Parietal lobe (tissue), 1 donor: ENCODE data around the gene ATP7B. TPM values are rescaled to one million over a fixed set of nuclear protein-coding genes. Genes with fewer than 3 reads are reported as not detected.

Experiments used
- total RNA-seq: library from RNA; depleted of rRNA; stranded (reverse); fragments of >200 nt; gene quantifications from one replicate; pipeline ENCODE4 v1.2.3, GENCODE V29; 2014

The ATP7B gene
- 32.2 TPM for total RNA-seq

DNA sequence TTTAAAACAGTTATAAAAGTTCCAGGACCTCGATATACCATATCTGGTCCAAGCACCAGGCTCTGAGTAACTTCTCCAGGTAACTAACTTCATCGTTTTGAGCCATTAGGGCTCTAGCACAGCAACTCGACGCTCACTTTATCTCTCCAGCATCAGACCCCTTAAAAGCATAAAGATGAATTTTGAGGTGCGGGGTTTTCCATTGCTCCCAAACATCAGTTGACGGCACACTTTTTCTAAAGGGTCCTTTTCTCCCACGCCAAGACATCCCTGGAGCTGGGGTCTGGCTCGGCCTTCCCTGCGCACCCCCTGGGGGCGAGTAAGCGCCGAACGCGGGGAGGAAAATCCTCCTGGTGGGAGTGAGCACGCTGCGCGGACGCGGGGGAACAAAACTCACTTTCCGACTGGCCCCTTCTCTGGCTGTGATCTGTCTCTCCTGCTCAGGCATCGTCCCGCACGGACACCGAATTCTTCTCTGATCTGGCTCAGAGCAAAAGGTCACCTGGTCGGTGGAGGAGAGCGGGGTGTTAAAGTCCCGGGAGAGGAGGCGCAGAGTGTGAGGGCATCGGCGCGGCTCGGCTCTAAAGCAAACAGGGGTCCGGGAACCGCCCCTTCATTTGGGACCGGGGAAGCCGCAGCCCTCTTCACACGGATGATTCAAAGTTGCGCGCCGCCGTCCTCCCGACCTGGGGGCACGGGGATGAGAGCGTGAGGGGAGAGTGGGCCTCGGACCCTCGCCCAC lies at the start of gene ATP7B:
TSS of gene ATP7B (minus strand) at position 561 of the 742 bp plus-strand sequence. CDS start at position 448, 113 bp downstream.

DNA sequence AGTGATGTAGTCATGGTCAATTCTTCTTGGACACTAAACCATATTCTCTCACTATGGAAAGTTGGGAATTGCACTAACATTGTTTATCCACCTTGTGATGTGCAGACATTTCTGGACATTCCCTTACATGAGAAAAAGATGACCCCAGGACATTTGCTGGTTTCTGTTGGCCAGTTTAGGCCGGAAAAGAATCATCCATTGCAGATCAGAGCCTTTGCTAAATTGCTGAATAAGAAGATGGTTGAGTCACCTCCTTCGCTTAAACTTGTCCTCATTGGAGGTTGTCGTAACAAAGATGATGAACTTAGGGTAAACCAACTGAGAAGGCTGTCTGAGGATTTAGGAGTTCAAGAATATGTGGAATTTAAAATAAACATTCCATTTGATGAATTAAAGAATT lies 13.2 kb upstream of the ATP7B start, which contains the start of gene UTP14C:
TSS of gene UTP14C (plus strand) at position 211 of the 400 bp plus-strand sequence. CDS start 4,114 bp downstream, outside the sequence.

DNA sequence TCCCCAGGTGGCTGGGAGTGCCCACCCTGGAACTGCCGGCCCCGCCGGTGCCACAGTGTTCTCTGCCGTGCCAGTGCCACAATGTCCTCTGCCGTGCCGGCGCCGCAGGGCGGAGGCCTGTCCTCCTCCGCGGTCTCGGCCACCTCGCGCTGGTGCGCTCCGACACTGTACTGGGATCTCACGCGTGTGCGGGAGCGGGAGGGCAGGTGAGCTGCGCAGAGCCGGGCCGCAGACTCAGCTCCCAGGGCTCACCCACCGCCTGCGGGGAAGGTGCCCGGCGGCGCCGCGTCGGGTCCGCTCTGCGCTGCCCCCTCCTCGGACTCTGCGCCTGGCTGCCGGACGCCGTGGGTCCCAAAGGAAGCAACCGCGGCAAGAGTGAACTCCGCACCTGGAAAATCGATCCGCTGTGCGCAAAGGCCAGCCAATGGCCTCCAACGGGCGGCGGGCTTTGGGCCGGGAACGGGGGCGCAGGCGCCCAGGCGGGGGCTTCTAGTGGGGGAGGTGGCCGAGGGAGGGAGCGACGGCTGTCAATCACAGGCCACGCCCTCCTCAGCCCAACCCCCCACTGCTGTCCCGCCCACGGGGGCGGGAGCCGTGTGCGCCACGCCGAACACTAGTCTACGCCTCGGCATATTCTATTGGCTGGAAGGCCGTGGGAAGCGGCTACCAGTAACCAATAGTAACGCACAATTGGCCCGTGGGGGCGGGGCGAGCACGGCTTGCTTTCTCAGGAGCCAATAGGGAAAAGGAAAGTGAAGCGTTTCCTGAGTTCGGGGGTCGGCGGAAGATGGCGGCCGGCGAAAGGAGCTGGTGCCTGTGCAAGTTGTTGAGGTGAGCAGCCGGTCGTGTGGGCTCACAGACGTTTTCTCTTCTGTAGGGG lies 622 bp upstream of the ATP7B start, which contains the start of gene ALG11:
TSS of gene ALG11 (plus strand) at position 767 of the 880 bp plus-strand sequence. CDS start at position 788, 21 bp downstream.

Other genes starting within 250 kb of the ATP7B start
- 11.0 TPM for gene DHRS12, start 207.3 kb downstream of the ATP7B start, total RNA-seq
- gene TMEM272, start 166.3 kb downstream of the ATP7B start, total RNA-seq: 1.9 TPM
- gene CCDC70, start 149.5 kb downstream of the ATP7B start, total RNA-seq: not detected
- 34.1 TPM for gene ALG11, start 948 bp upstream of the ATP7B start, total RNA-seq
- gene UTP14C, start 13.2 kb upstream of the ATP7B start, total RNA-seq: 24.1 TPM
- 1.3 TPM for gene NEK5, start 117.6 kb upstream of the ATP7B start, total RNA-seq
- gene NEK3, start 148.1 kb upstream of the ATP7B start, total RNA-seq: 19.1 TPM